Mesenchymal stem cell (in vitro differentiated cells and primary cell): Measurements from ENCODE around the gene SDCCAG8.

Experiments used
- DNase-seq: peaks from one replicate; pipeline ENCODE4 v3.0.0-alpha.2; 2013
- H2AFZ ChIP-seq: one replicate; pipeline ENCODE4 v1.6.1; 2013; ENCODE audit warnings: low read depth, mild to moderate bottlenecking, control low read depth, inconsistent platforms, low read length, moderate library complexity
- H2AK5ac ChIP-seq: 2 replicates; pipeline ENCODE4 v1.6.1; 2013; ENCODE audit warnings: low read length, moderate library complexity, mild to moderate bottlenecking, inconsistent platforms; ENCODE audit not compliant: severe bottlenecking
- H2BK120ac ChIP-seq: one replicate; pipeline ENCODE4 v1.6.1; 2013; ENCODE audit warnings: low read depth, mild to moderate bottlenecking, inconsistent platforms, low read length, moderate library complexity
- H2BK12ac ChIP-seq, 2 experiments: one replicate each; pipeline ENCODE4 v1.6.1; 2013; ENCODE audit warnings: inconsistent platforms in 2 of 2, low read length in 2 of 2, mild to moderate bottlenecking in 2 of 2, moderate library complexity in 2 of 2, control low read depth in 1 of 2
- H2BK15ac ChIP-seq: one replicate; pipeline ENCODE4 v1.6.1; 2013; ENCODE audit warnings: mild to moderate bottlenecking, low read depth, inconsistent platforms; ENCODE audit not compliant: poor library complexity, severe bottlenecking
- H2BK5ac ChIP-seq: 2 replicates; pipeline ENCODE4 v1.6.1; 2013; ENCODE audit warnings: low read depth, mild to moderate bottlenecking, low read length, control low read depth, inconsistent platforms; ENCODE audit not compliant: poor library complexity, severe bottlenecking
- H3K14ac ChIP-seq, 2 experiments: one replicate each; pipeline ENCODE4 v1.6.1; 2013; ENCODE audit warnings: inconsistent platforms in 2 of 2, low read length in 2 of 2, control low read depth in 1 of 2, mild to moderate bottlenecking in 1 of 2, moderate library complexity in 1 of 2
- H3K18ac ChIP-seq, 2 experiments: one replicate each; pipeline ENCODE4 v1.6.1; 2013; ENCODE audit warnings: inconsistent platforms in 2 of 2, low read length in 2 of 2, control low read depth in 1 of 2, low read depth in 1 of 2, mild to moderate bottlenecking in 1 of 2
- H3K23ac ChIP-seq, 2 experiments: one replicate each; pipeline ENCODE4 v1.6.1; 2013; ENCODE audit warnings: inconsistent platforms in 2 of 2, low read length in 2 of 2, mild to moderate bottlenecking in 2 of 2, moderate library complexity in 2 of 2, control low read depth in 1 of 2
- H3K27ac ChIP-seq: 2 replicates; pipeline ENCODE4 v1.5.1; 2013; ENCODE audit warnings: mild to moderate bottlenecking, moderate library complexity, low read length, control low read depth, inconsistent platforms; ENCODE audit not compliant: poor library complexity, severe bottlenecking
- H3K27me3 ChIP-seq, 2 experiments: 2 replicates each; pipeline versions ENCODE4 v1.6.1 to v1.7.0; 2013; ENCODE audit warnings: low read length in 2 of 2, mild to moderate bottlenecking in 2 of 2, moderate library complexity in 2 of 2, control low read depth in 1 of 2, inconsistent platforms in 1 of 2; ENCODE audit not compliant: control insufficient read depth in 1 of 2, insufficient read depth in 1 of 2
- H3K36me3 ChIP-seq, 2 experiments: 2 replicates each; pipeline versions ENCODE4 v1.6.1 to v1.7.0; 2013; ENCODE audit warnings: low read length in 2 of 2, control low read depth in 1 of 2, inconsistent platforms in 1 of 2, low read depth in 1 of 2, mild to moderate bottlenecking in 1 of 2; ENCODE audit not compliant: insufficient read depth in 2 of 2, control insufficient read depth in 1 of 2
- H3K4ac ChIP-seq, 2 experiments: one replicate each; pipeline ENCODE4 v1.6.1; 2013; ENCODE audit warnings: inconsistent platforms in 2 of 2, low read length in 2 of 2, mild to moderate bottlenecking in 2 of 2, moderate library complexity in 2 of 2, control low read depth in 1 of 2, low read depth in 1 of 2
- H3K4me1 ChIP-seq: 2 replicates; pipeline ENCODE4 v1.6.1; 2013; ENCODE audit warnings: low read depth, low read length, control low read depth; ENCODE audit not compliant: control insufficient read depth, insufficient read depth
- H3K4me2 ChIP-seq: 2 replicates; pipeline ENCODE4 v1.6.1; 2013; ENCODE audit warnings: low read length, mild to moderate bottlenecking, inconsistent platforms; ENCODE audit not compliant: poor library complexity, severe bottlenecking
- H3K4me3 ChIP-seq, 2 experiments: 2 replicates each; pipeline versions ENCODE4 v1.5.1 to v1.7.0; 2013; ENCODE audit warnings: low read length in 2 of 2, mild to moderate bottlenecking in 2 of 2, control low read depth in 1 of 2, low read depth in 1 of 2; ENCODE audit not compliant: insufficient read depth in 1 of 2
- H3K79me1 ChIP-seq: replicated peaks from 2 replicates; pipeline ENCODE4 v1.6.1; 2013; ENCODE audit warnings: mild to moderate bottlenecking, control low read depth, low read length, inconsistent platforms; ENCODE audit not compliant: poor library complexity, severe bottlenecking
- H3K9ac ChIP-seq: 2 replicates; pipeline ENCODE4 v1.7.0; 2013; ENCODE audit warnings: mild to moderate bottlenecking, low read length, moderate library complexity
- H3K9me3 ChIP-seq: 2 replicates; pipeline ENCODE4 v1.7.0; 2013; ENCODE audit warnings: mild to moderate bottlenecking, low read length; ENCODE audit not compliant: control insufficient read depth
- H4K8ac ChIP-seq: one replicate; pipeline ENCODE4 v1.6.1; 2013; ENCODE audit warnings: inconsistent platforms, mild to moderate bottlenecking, low read length, moderate library complexity
- H4K91ac ChIP-seq: one replicate; pipeline ENCODE4 v1.6.1; 2013; ENCODE audit warnings: mild to moderate bottlenecking, low read length, inconsistent platforms
- WGBS: methylation state at CpG from one replicate; pipeline ENCODE4 v1.1.7; 2013; ENCODE audit warnings: mixed read lengths; 5-methylcytosine and 5-hydroxymethylcytosine counted together

The SDCCAG8 gene

DNA sequence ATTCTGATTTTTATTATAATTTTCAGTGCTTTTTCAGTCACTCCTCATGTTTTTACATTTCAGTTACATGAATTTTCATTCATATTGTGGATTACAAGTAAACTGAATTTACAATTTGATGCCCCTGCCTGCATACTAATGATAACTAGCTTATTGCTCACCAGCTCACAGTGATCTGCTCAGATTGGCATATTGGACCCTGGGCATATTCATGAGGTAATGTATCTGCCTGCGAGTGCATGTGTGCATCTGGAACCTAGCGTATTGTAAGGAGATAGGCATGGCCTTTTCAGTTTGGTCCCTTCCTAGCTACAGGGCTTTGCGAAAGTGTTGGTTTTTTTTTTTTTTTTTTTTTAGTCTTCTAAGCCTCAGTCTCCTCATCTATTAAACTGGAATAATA lies 213.7 kb downstream of the SDCCAG8 start:
- Histone ChIP-seq H3K79me1 (peaks cover 6% of the 10 kb centered on the region), H3K27ac (no peak overlapping the region), H2BK120ac (no peak overlapping the region), H2BK12ac (no peak overlapping the region), H3K36me3 (peaks cover 5 to 55% of the 10 kb centered on the region in 2 experiments), H4K91ac (no peak overlapping the region), H2BK15ac (no peak overlapping the region), H3K4me3 (no peak overlapping the region), H3K9ac (no peak overlapping the region), H3K14ac (no peak overlapping the region), H3K9me3 (no peaks in the 10 kb centered on the region), H4K8ac (no peak overlapping the region), H2AFZ (no peak overlapping the region), H2BK5ac (no peak overlapping the region), H3K4me2 (no peak overlapping the region), H3K4me1 (peaks cover 2% of the 10 kb centered on the region), H2AK5ac (no peak overlapping the region), H3K18ac (no peak overlapping the region), H3K23ac (no peak overlapping the region), H3K27me3 (no peaks in the 10 kb centered on the region), H3K4ac (no peak overlapping the region)
- no peak for DNase-seq
- 100% methylated on average over 1 of the region's 3 CpGs for WGBS

DNA sequence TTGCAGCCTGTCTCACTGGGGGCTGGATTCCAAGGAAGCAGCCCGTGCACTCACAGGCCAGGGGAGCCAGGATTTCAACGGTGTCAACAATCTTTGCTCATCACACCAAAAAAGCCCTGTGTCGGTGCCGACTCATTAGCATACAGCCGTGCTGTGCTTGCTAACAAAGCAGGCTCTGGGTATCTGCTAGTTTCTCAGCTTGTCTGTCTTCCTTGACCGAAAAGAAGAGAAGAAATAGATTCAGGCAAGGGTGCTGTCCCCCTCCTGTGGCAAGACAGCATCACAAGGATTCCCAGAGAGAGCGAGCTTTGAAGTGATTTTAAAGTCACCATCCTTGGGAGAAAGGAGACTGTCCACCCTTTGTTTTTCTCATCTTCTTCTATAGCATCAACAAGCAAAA lies 214.7 kb downstream of the SDCCAG8 start:
- Histone ChIP-seq H2AK5ac (no peak overlapping the region), H4K91ac (no peak overlapping the region), H2BK5ac (no peak overlapping the region), H2BK15ac (no peak overlapping the region), H3K23ac (no peak overlapping the region), H3K4me1 (peaks cover 2% of the 10 kb centered on the region), H3K4ac (no peak overlapping the region), H3K4me2 (no peak overlapping the region), H3K27me3 (no peaks in the 10 kb centered on the region), H4K8ac (no peak overlapping the region), H3K4me3 (no peak overlapping the region), H3K18ac (no peak overlapping the region), H3K9ac (no peak overlapping the region), H3K14ac (no peak overlapping the region), H2BK12ac (no peak overlapping the region), H3K9me3 (no peaks in the 10 kb centered on the region), H2BK120ac (no peak overlapping the region), H3K79me1 (peaks cover 11% of the 10 kb centered on the region), H3K27ac (no peak overlapping the region), H2AFZ (no peak overlapping the region), H3K36me3 (peaks cover 14 to 46% of the 10 kb centered on the region in 2 experiments)
- no peak for DNase-seq
- WGBS = 77% methylated on average over 7 of the region's 7 CpGs

DNA sequence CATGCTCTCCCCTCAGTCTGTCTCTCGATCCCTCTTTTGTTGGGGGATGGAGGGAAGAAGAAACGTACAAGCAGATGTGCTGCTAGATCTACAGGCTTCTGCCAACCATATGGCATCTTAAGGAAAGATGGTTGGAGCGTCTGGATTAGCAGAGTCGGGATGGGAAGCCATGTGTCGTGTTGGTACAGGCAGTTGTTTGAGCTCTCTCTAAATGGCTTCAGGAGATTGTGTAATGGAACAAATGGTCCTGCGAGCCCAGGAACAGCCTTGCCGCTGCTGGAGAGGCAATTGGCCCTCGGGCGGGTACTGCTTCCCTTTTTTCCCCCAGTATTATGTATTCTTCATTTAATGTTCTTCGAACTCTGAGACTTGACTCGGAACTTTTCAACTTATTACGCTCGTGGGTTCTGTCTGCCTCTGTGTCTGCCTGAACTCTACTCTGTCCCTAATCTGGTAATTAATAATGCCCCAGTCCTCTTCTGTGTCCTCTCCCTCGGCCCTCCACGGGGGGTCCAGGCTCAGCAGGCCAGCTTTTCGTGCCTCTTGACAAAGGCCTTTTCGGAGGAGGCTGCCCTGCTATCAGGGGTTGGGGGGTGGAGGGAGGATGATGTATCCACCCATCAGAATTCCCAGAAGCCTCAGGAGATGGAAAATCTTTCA lies 215.3 kb downstream of the SDCCAG8 start:
- 89% methylated on average over 17 of the region's 17 CpGs for WGBS
- Histone ChIP-seq H2AFZ (no peak overlapping the region), H2AK5ac (no peak overlapping the region), H3K79me1 (peaks cover 13% of the 10 kb centered on the region), H3K4ac (no peak overlapping the region), H3K4me2 (no peak overlapping the region), H4K91ac (no peak overlapping the region), H3K14ac (no peak overlapping the region), H3K27ac (no peak overlapping the region), H2BK5ac (no peak overlapping the region), H3K9me3 (no peaks in the 10 kb centered on the region), H3K4me1 (peaks cover 2% of the 10 kb centered on the region), H3K18ac (no peak overlapping the region), H3K36me3 (peaks cover 14 to 46% of the 10 kb centered on the region in 2 experiments), H2BK120ac (no peak overlapping the region), H3K9ac (no peak overlapping the region), H2BK15ac (no peak overlapping the region), H4K8ac (no peak overlapping the region), H2BK12ac (no peak overlapping the region), H3K23ac (no peak overlapping the region), H3K4me3 (no peak overlapping the region), H3K27me3 (no peaks in the 10 kb centered on the region)
- DNase-seq = no peak

DNA sequence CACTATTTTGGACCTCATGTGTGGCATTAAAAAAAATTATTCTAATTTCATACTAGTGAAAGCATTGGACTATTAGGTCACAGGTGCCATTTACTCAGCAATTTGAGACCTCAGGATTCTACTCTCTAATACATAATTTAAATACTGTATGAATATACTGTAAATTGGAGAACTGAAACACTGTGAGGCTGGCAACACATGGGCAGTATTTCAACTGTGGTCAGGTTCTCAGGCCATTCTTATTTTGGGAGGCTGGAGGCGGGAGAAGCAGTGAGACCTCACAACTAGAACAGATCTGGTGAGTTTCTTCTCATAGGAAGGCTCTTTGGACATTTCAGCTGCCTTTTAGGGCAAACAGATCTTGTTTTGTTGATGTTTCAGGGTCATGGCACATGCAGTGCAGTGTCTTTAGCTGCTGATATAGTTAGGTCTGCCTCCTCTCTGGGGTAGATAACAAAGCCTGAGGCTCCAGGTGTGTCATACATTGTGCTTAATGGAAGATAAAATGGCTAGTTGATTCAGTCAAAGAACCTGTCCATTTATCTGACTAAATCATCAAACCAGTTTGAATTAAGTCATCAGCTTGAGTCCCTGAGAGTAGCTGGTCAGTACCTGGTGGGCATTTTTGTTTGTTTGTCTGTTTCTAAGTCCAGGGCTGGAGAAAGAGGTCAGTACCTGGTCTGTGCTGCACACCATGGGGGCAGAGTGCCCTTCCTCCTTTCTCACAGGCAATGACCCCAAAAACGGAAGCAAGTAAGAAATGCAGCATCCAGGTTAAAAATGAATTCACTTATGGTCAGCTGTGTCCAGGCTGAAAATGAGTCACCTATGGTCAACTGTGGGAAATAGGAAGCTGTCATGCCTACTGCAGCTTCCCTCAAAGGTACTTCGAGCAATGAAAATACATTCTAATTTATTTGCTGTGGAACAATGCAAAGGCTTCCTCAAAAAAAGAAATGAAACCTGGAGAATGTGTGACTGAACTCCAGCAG lies 216.2 kb downstream of the SDCCAG8 start:
- Histone ChIP-seq H2AK5ac (no peak overlapping the region), H3K9me3 (no peaks in the 10 kb centered on the region), H3K4me1 (peaks cover 2% of the 10 kb centered on the region), H4K91ac (no peak overlapping the region), H4K8ac (no peak overlapping the region), H2AFZ (no peak overlapping the region), H3K23ac (no peak overlapping the region), H3K4me3 (no peak overlapping the region), H2BK12ac (no peak overlapping the region), H2BK5ac (no peak overlapping the region), H3K4ac (no peak overlapping the region), H3K27me3 (no peaks in the 10 kb centered on the region), H3K18ac (no peak overlapping the region), H3K9ac (no peak overlapping the region), H2BK15ac (no peak overlapping the region), H3K14ac (no peak overlapping the region), H3K36me3 (peaks cover 14 to 41% of the 10 kb centered on the region in 2 experiments), H3K79me1 (peaks cover 13% of the 10 kb centered on the region), H2BK120ac (no peak overlapping the region), H3K4me2 (peak overlapping the region; percentile 17), H3K27ac (no peak overlapping the region)
- WGBS = 96% methylated on average over 3 of the region's 3 CpGs
- DNase-seq = no peak
